Breast epithelium (tissue), 3 donors: ENCODE data around the gene TSPAN11.

Experiments
- POLR2A ChIP-seq: fragments of 450-650 bp; IDR thresholded peaks from one replicate; pipeline ENCODE4 v1.6.1; 2016; ENCODE audit warnings: antibody characterized with exemption, mild to moderate bottlenecking, moderate library complexity
- POLR2AphosphoS5 ChIP-seq, 3 donors: sonication (generic); formaldehyde crosslinking; IDR thresholded peaks; one replicate each; pipeline ENCODE4 v1.6.1; 2017; ENCODE audit warnings: antibody characterized with exemption in 3 of 3

GRCh38 chr12:30923057-30923456 lies 3.5 kb upstream of the TSPAN11 start:
- TF ChIP-seq POLR2A: no peak
- TF ChIP-seq POLR2AphosphoS5 (IDR thresholded peaks at IDR 0.05): no peak
